ENCODE measurements around the gene USP31. TPM values are rescaled to one million over a fixed set of nuclear protein-coding genes. Genes with fewer than 3 reads are reported as not detected.
"Not testable (repeated sequence)": the region's sequence is repeated elsewhere in the genome, so short reads cannot be mapped to it uniquely, and the experiment has no call there.

USP31 gene
- total and polyA plus RNA-seq, 10 donors = 0.52 to 9.0 (median 5.5) TPM

DNA sequence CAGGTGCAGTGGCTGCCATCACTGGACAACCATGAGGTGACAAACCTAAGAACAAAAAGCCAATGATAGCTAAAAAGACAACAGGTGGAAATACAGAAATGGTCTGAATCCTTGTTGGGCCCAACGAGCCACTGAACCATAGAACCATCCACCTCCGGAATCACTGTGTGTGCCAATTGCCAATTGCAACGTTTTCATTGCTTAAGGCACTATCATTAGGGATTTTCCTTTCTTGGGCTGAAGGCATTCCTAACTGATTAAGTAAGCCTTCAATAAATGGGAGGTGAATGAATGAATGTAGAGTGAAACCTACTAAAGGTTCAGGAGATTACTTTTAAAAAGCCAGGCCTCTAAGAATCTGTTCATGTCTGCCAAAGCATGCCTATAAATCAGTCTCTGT is 3.6 kb downstream of the USP31 start:
- DNase-seq = no peak
- no peaks in the 10 kb centered on the region for H3K27me3 ChIP-seq (replicated peaks in 1 of 7)
- TF ChIP-seq POLR2AphosphoS5 (IDR thresholded peaks at IDR 0.05) (no peak), CTCF (IDR thresholded peaks at IDR 0.05 in 8 of 11, conservative IDR thresholded peaks at IDR 0.05 in 3 of 11) (no peak), POLR2A (IDR thresholded peaks at IDR 0.05) (no peak)
- no peak overlapping the region for H3K4me3 ChIP-seq
- H3K9me3 ChIP-seq = no peaks in the 10 kb centered on the region
- H3K27ac ChIP-seq = no peak overlapping the region
- peaks cover 5 to 43% (median 18%) of the 10 kb centered on the region in 6 donors for H3K4me1 ChIP-seq
- H3K36me3 ChIP-seq = no peaks in the 10 kb centered on the region
- 69 to 84% (median 78%) methylated on average over 3 of the region's 3 CpGs for WGBS, 5 donors
- intact Hi-C loops (cut with DNase I; ENCODE audit: low total_unique reads) = no loop called here

DNA sequence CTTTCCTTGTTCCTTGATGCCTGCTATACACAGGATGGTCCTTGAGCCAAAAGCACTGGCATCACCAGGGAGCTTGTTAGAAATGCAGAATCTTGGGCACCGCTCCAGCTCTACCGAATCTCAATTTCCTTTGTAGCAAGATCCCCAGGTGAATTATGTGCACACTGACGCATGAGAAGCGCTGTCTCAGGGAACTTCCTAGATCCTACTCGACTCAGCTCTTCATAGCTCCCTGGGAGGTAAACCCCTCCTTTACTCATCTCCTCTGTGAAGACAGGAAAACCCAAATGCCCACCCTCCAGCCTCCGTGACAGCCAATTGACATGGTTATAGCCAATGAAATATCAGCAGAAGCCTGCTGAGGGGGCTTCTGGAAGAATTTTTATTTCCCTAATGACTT is 4.1 kb downstream of the USP31 start:
- DNase-seq = no peak
- Histone ChIP-seq H3K27me3 (replicated peaks in 1 of 7) (no peaks in the 10 kb centered on the region), H3K36me3 (no peaks in the 10 kb centered on the region), H3K4me1 (peaks cover 5 to 42% (median 18%) of the 10 kb centered on the region in 6 donors), H3K4me3 (no peak overlapping the region), H3K27ac (no peak overlapping the region), H3K9me3 (no peaks in the 10 kb centered on the region)
- TF ChIP-seq POLR2AphosphoS5 (IDR thresholded peaks at IDR 0.05) (no peak), CTCF (IDR thresholded peaks at IDR 0.05 in 8 of 11, conservative IDR thresholded peaks at IDR 0.05 in 3 of 11) (no peak), POLR2A (IDR thresholded peaks at IDR 0.05) (no peak)
- 62 to 74% (median 66%) methylated on average over 6 of the region's 6 CpGs for WGBS, 5 donors
- intact Hi-C loops (cut with DNase I; ENCODE audit: low total_unique reads) = no loop called here

- peaks cover 5 to 34% (median 12%) of the 10 kb centered on the region in 6 donors for H3K4me1 ChIP-seq
- H3K9me3 ChIP-seq; H3K27me3 ChIP-seq (replicated peaks in 1 of 7); intact Hi-C loops (cut with DNase I; ENCODE audit: low total_unique reads); H3K4me3 ChIP-seq; DNase-seq; H3K27ac ChIP-seq; H3K36me3 ChIP-seq: not testable (repeated sequence)
- 94 to 98% (median 97%) methylated on average over 9 of the region's 9 CpGs for WGBS, 5 donors
These were observed 4.9 kb downstream of the USP31 start for GRCh38 chr16:23144393-23144792.

- Histone ChIP-seq H3K9me3 (peaks cover 0 to 7% (median under 1%) of the 10 kb centered on the region in 8 donors), H3K27ac (no peak overlapping the region), H3K4me3 (no peak overlapping the region), H3K27me3 (replicated peaks in 1 of 7) (no peaks in the 10 kb centered on the region), H3K36me3 (no peaks in the 10 kb centered on the region), H3K4me1 (peaks cover 3 to 31% (median 10%) of the 10 kb centered on the region in 6 donors)
- intact Hi-C loops (cut with DNase I; ENCODE audit: low total_unique reads) = no loop called here
- DNase-seq = no peak
- 93 to 100% (median 98%) methylated on average over 3 of the region's 3 CpGs for WGBS, 5 donors
- no peak for TF ChIP-seq CTCF (IDR thresholded peaks at IDR 0.05 in 8 of 11, conservative IDR thresholded peaks at IDR 0.05 in 3 of 11)
- TF ChIP-seq POLR2A (IDR thresholded peaks at IDR 0.05) = no peak
- TF ChIP-seq POLR2AphosphoS5 (IDR thresholded peaks at IDR 0.05) = no peak
These were observed 5.9 kb downstream of the USP31 start for GRCh38 chr16:23143391-23143790.
